SK-N-SH treated with all-trans-retinoic acid at 6 μM for 48 hours (cell line): ENCODE measurements around the gene DENND1A.

Experiments
- ATAC-seq: fragments of 200-7000 bp; cut with Tn5 transposase; 3 replicates; pipeline ENCODE4 v1.9.1; 2020; ENCODE audit warnings: mild to moderate bottlenecking, moderate library complexity
- ARNTL ChIP-seq: fragments of 450-650 bp; formaldehyde crosslinking; IDR thresholded peaks from 2 replicates; pipeline ENCODE4 v1.5.0; 2020; ENCODE audit warnings: low read depth, mild to moderate bottlenecking, moderate library complexity, borderline replicate concordance
- BACH2 ChIP-seq: fragments of 250-450 bp; sonication (Bioruptor Pico); IDR thresholded peaks from 2 replicates; pipeline ENCODE4 v1.9.0; 2021; ENCODE audit warnings: mild to moderate bottlenecking, borderline replicate concordance
- CSDC2 ChIP-seq: fragments of 250-450 bp; sonication (Bioruptor Pico); IDR thresholded peaks from 2 replicates; pipeline ENCODE4 v1.5.0; 2020; ENCODE audit warnings: mild to moderate bottlenecking, moderate library complexity
- ESRRG ChIP-seq: fragments of 250-450 bp; sonication (Bioruptor Pico); IDR thresholded peaks from 2 replicates; pipeline ENCODE4 v1.6.1; 2021; ENCODE audit warnings: mild to moderate bottlenecking
- GLIS3 ChIP-seq: fragments of 250-450 bp; sonication (Bioruptor Pico); IDR thresholded peaks from 2 replicates; pipeline ENCODE4 v1.5.0; 2020; ENCODE audit warnings: mild to moderate bottlenecking, moderate library complexity
- ISL1 ChIP-seq: fragments of 250-450 bp; sonication (Bioruptor Pico); IDR thresholded peaks from 2 replicates; pipeline ENCODE4 v2.1.2; 2022; ENCODE audit warnings: mild to moderate bottlenecking, moderate library complexity
- OSR1 ChIP-seq: fragments of 250-450 bp; sonication (Bioruptor Pico); IDR thresholded peaks from 2 replicates; pipeline ENCODE4 v1.8.0; 2022; ENCODE audit warnings: moderate library complexity, mild to moderate bottlenecking, inconsistent platforms
- POU6F1 ChIP-seq: fragments of 250-450 bp; sonication (Bioruptor Pico); IDR thresholded peaks from 2 replicates; pipeline ENCODE4 v1.8.0; 2021; ENCODE audit warnings: low read depth, mild to moderate bottlenecking, moderate library complexity, borderline replicate concordance
- RARB ChIP-seq: fragments of 250-450 bp; sonication (Bioruptor Pico); IDR thresholded peaks from 2 replicates; pipeline ENCODE4 v1.8.0; 2021; ENCODE audit warnings: mild to moderate bottlenecking, moderate library complexity
- SNAI2 ChIP-seq: fragments of 250-450 bp; sonication (Bioruptor Pico); IDR thresholded peaks from 2 replicates; pipeline ENCODE4 v1.5.0; 2020; ENCODE audit warnings: mild to moderate bottlenecking, moderate library complexity
- TCF4 ChIP-seq: fragments of 250-450 bp; sonication (Bioruptor Pico); IDR thresholded peaks from 2 replicates; pipeline ENCODE4 v1.8.0; 2021; ENCODE audit warnings: mild to moderate bottlenecking, moderate library complexity, borderline replicate concordance
- ZC3H10 ChIP-seq: fragments of 250-450 bp; sonication (Bioruptor Pico); IDR thresholded peaks from 2 replicates; pipeline ENCODE4 v1.5.1; 2021; ENCODE audit warnings: mild to moderate bottlenecking, moderate library complexity
- ZFP3 ChIP-seq: fragments of 250-450 bp; sonication (Bioruptor Pico); IDR thresholded peaks from 2 replicates; pipeline ENCODE4 v1.5.0; 2020; ENCODE audit warnings: mild to moderate bottlenecking, moderate library complexity
- ZFP30 ChIP-seq: fragments of 450-650 bp; formaldehyde crosslinking; IDR thresholded peaks from 2 replicates; pipeline ENCODE4 v1.5.0; 2022; ENCODE audit warnings: mild to moderate bottlenecking, moderate library complexity
- ZNF565 ChIP-seq: fragments of 450-650 bp; formaldehyde crosslinking; conservative IDR thresholded peaks from 2 replicates; pipeline ENCODE4 v1.5.0; 2020; ENCODE audit warnings: low read depth, mild to moderate bottlenecking, moderate library complexity
- ZNF70 ChIP-seq: fragments of 450-650 bp; formaldehyde crosslinking; IDR thresholded peaks from 2 replicates; pipeline ENCODE4 v1.5.0; 2020; ENCODE audit warnings: mild to moderate bottlenecking, moderate library complexity
- ZNF8 ChIP-seq: fragments of 450-650 bp; formaldehyde crosslinking; IDR thresholded peaks from 2 replicates; pipeline ENCODE4 v1.5.0; 2020; ENCODE audit warnings: mild to moderate bottlenecking, moderate library complexity
- TF ChIP-seq, protein P1 (sequence below): fragments of 250-450 bp; sonication (Bioruptor Pico); IDR thresholded peaks from 2 replicates; pipeline ENCODE4 v1.5.0; 2020; ENCODE audit warnings: mild to moderate bottlenecking, moderate library complexity
- TF ChIP-seq, protein P2 (sequence below): fragments of 250-450 bp; sonication (Bioruptor Pico); IDR thresholded peaks from 2 replicates; pipeline ENCODE4 v1.5.1; 2021; ENCODE audit warnings: mild to moderate bottlenecking, moderate library complexity
- TF ChIP-seq, protein P3 (sequence below): fragments of 250-450 bp; sonication (Bioruptor Pico); IDR thresholded peaks from 2 replicates; pipeline ENCODE4 v1.5.1; 2020; ENCODE audit warnings: low read depth, mild to moderate bottlenecking, moderate library complexity
- TF ChIP-seq, protein P4 (sequence below): fragments of 250-450 bp; sonication (Bioruptor Pico); IDR thresholded peaks from 2 replicates; pipeline ENCODE4 v1.8.0; 2020; ENCODE audit warnings: mild to moderate bottlenecking, moderate library complexity, borderline replicate concordance

DENND1A gene

GRCh38 chr9:123645762-123646161 is 284.2 kb downstream of the DENND1A start:
- TF ChIP-seq ZNF8 (CRISPR knock-in tag) = no peak
- TF ChIP-seq, protein P1, sequence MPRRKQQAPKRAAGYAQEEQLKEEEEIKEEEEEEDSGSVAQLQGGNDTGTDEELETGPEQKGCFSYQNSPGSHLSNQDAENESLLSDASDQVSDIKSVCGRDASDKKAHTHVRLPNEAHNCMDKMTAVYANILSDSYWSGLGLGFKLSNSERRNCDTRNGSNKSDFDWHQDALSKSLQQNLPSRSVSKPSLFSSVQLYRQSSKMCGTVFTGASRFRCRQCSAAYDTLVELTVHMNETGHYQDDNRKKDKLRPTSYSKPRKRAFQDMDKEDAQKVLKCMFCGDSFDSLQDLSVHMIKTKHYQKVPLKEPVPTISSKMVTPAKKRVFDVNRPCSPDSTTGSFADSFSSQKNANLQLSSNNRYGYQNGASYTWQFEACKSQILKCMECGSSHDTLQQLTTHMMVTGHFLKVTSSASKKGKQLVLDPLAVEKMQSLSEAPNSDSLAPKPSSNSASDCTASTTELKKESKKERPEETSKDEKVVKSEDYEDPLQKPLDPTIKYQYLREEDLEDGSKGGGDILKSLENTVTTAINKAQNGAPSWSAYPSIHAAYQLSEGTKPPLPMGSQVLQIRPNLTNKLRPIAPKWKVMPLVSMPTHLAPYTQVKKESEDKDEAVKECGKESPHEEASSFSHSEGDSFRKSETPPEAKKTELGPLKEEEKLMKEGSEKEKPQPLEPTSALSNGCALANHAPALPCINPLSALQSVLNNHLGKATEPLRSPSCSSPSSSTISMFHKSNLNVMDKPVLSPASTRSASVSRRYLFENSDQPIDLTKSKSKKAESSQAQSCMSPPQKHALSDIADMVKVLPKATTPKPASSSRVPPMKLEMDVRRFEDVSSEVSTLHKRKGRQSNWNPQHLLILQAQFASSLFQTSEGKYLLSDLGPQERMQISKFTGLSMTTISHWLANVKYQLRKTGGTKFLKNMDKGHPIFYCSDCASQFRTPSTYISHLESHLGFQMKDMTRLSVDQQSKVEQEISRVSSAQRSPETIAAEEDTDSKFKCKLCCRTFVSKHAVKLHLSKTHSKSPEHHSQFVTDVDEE (CRISPR knock-in tag) = no peak
- TF ChIP-seq ZNF70 (CRISPR knock-in tag) = no peak
- TF ChIP-seq, protein P2, sequence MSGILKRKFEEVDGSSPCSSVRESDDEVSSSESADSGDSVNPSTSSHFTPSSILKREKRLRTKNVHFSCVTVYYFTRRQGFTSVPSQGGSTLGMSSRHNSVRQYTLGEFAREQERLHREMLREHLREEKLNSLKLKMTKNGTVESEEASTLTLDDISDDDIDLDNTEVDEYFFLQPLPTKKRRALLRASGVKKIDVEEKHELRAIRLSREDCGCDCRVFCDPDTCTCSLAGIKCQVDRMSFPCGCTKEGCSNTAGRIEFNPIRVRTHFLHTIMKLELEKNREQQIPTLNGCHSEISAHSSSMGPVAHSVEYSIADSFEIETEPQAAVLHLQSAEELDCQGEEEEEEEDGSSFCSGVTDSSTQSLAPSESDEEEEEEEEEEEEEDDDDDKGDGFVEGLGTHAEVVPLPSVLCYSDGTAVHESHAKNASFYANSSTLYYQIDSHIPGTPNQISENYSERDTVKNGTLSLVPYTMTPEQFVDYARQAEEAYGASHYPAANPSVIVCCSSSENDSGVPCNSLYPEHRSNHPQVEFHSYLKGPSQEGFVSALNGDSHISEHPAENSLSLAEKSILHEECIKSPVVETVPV (CRISPR knock-in tag) = no peak
- TF ChIP-seq ZNF565 (CRISPR knock-in tag) = no peak
- no peak for TF ChIP-seq RARB
- no peak for TF ChIP-seq TCF4
- no peak for TF ChIP-seq ISL1
- TF ChIP-seq ESRRG (CRISPR knock-in tag) = no peak
- TF ChIP-seq, protein P3, sequence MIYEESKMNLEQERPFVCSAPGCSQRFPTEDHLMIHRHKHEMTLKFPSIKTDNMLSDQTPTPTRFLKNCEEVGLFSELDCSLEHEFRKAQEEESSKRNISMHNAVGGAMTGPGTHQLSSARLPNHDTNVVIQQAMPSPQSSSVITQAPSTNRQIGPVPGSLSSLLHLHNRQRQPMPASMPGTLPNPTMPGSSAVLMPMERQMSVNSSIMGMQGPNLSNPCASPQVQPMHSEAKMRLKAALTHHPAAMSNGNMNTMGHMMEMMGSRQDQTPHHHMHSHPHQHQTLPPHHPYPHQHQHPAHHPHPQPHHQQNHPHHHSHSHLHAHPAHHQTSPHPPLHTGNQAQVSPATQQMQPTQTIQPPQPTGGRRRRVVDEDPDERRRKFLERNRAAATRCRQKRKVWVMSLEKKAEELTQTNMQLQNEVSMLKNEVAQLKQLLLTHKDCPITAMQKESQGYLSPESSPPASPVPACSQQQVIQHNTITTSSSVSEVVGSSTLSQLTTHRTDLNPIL (CRISPR knock-in tag) = no peak
- no peak for TF ChIP-seq BACH2 (CRISPR knock-in tag)
- TF ChIP-seq GLIS3 (CRISPR knock-in tag) = no peak
- TF ChIP-seq POU6F1 (CRISPR knock-in tag) = no peak
- no peak for TF ChIP-seq ZFP3 (CRISPR knock-in tag)
- TF ChIP-seq SNAI2 (CRISPR knock-in tag) = no peak
- TF ChIP-seq CSDC2 (CRISPR knock-in tag) = no peak
- TF ChIP-seq, protein P4, sequence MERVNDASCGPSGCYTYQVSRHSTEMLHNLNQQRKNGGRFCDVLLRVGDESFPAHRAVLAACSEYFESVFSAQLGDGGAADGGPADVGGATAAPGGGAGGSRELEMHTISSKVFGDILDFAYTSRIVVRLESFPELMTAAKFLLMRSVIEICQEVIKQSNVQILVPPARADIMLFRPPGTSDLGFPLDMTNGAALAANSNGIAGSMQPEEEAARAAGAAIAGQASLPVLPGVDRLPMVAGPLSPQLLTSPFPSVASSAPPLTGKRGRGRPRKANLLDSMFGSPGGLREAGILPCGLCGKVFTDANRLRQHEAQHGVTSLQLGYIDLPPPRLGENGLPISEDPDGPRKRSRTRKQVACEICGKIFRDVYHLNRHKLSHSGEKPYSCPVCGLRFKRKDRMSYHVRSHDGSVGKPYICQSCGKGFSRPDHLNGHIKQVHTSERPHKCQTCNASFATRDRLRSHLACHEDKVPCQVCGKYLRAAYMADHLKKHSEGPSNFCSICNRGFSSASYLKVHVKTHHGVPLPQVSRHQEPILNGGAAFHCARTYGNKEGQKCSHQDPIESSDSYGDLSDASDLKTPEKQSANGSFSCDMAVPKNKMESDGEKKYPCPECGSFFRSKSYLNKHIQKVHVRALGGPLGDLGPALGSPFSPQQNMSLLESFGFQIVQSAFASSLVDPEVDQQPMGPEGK (CRISPR knock-in tag) = no peak
- no peak for TF ChIP-seq ZC3H10 (CRISPR knock-in tag)
- ATAC-seq = no peak

GRCh38 chr9:123645126-123645525 is 284.8 kb downstream of the DENND1A start:
- TF ChIP-seq SNAI2 (CRISPR knock-in tag) (no peak), ZNF70 (CRISPR knock-in tag) (no peak), GLIS3 (CRISPR knock-in tag) (no peak), ZNF8 (CRISPR knock-in tag) (no peak), TCF4 (no peak), CSDC2 (CRISPR knock-in tag) (no peak), OSR1 (CRISPR knock-in tag) (no peak), ZC3H10 (CRISPR knock-in tag) (no peak), ZFP30 (CRISPR knock-in tag) (no peak), ARNTL (CRISPR knock-in tag) (no peak)
- TF ChIP-seq, protein P1 (CRISPR knock-in tag) = no peak
- TF ChIP-seq, protein P3 (CRISPR knock-in tag) = no peak
- TF ChIP-seq, protein P2 (CRISPR knock-in tag) = no peak
- no peak for ATAC-seq
